K562 (cell line): ENCODE results near the gene SCFD2. TPM values are rescaled to one million over a fixed set of nuclear protein-coding genes. Genes with fewer than 3 reads are reported as not detected.
A peak's percentile ranks its signal among the peaks of the same experiment; 100 is the strongest.

Source experiments
- ARID2 ChIP-seq: fragments of 450-650 bp; IDR thresholded peaks from 2 replicates; pipeline ENCODE4 v1.6.1; 2017; ENCODE audit warnings: antibody characterized with exemption, mild to moderate bottlenecking
- CSDE1 ChIP-seq, 2 experiments: fragments of 450-650 bp; IDR thresholded peaks; 2 replicates each; pipeline ENCODE4 v1.6.1; 2016; ENCODE audit warnings: mild to moderate bottlenecking in 1 of 2
- LARP7 ChIP-seq: fragments of 450-650 bp; IDR thresholded peaks from 2 replicates; pipeline ENCODE4 v1.6.1; 2016
- NR4A1 ChIP-seq, 2 experiments: fragments of 250-450 bp in 1 of 2; fragments of 450-650 bp in 1 of 2; sonication (Bioruptor Pico) in 1 of 2; IDR thresholded peaks; 2 replicates each; pipeline versions ENCODE4 v1.4.0 to v1.6.1; 2016 to 2020; ENCODE audit warnings: mild to moderate bottlenecking in 2 of 2, missing compliant biosample characterization in 1 of 2, missing genetic modification characterization in 1 of 2, moderate library complexity in 1 of 2
- SIX5 ChIP-seq, 2 experiments: IDR thresholded peaks; 2 replicates each; pipeline ENCODE4 v1.6.1; 2011; ENCODE audit warnings: low read length in 2 of 2, borderline replicate concordance in 1 of 2, low read depth in 1 of 2, mild to moderate bottlenecking in 1 of 2, moderate library complexity in 1 of 2; ENCODE audit not compliant: insufficient read depth in 1 of 2
- ZNF668 ChIP-seq: fragments of 250-450 bp; sonication (Bioruptor Pico); IDR thresholded peaks from 2 replicates; pipeline ENCODE4 v1.8.0; 2022; ENCODE audit warnings: mild to moderate bottlenecking, inconsistent platforms
- polyA plus RNA-seq, 8 experiments: library from polyadenylated mRNA; depleted of rRNA in 4 of 8; stranded (reverse) in 5 of 8; unstranded in 3 of 8; fragments of >200 nt; fragmentation: Nextera tagmentation in 2 of 8; fragmentation: Illumina TruSeq in 1 of 8; extraction: Ambion mirVana in 2 of 8; extraction: Trizol in 1 of 8; gene quantifications; 2 replicates each; pipeline versions ENCODE4 v1.2.1 to v1.2.3, GENCODE V29; 2011 to 2014; ENCODE audit warnings: inconsistent platforms in 1 of 8, missing spikeins in 1 of 8
- total RNA-seq, 7 experiments: library from RNA; depleted of rRNA in 6 of 7; stranded (reverse); fragments of >200 nt in 6 of 7; fragmentation: Illumina TruSeq in 2 of 7; extraction: Trizol in 2 of 7; gene quantifications; 2 replicates each; pipeline versions ENCODE4 v1.2.1 to v1.2.3, GENCODE V29; 2011 to 2021; ENCODE audit warnings: low replicate concordance in 1 of 7
- TF ChIP-seq, protein P1 (sequence below), 2 experiments: fragments of 450-650 bp; IDR thresholded peaks; 2 replicates each; pipeline ENCODE4 v1.6.1; 2018; ENCODE audit warnings: mild to moderate bottlenecking in 2 of 2, low read depth in 1 of 2; ENCODE audit not compliant: partially characterized antibody in 2 of 2
- TF ChIP-seq, protein P2 (sequence below), 2 experiments: fragments of 450-650 bp in 1 of 2; sonication (generic) in 1 of 2; formaldehyde crosslinking in 1 of 2; IDR thresholded peaks; 2 replicates each; pipeline versions ENCODE4 v1.7.1 to v1.9.0; 2016 to 2022; ENCODE audit warnings: inconsistent platforms in 1 of 2, mild to moderate bottlenecking in 1 of 2, missing genetic modification reagents in 1 of 2
- TF ChIP-seq, protein P3 (sequence below), 2 experiments: IDR thresholded peaks in 1 of 2; conservative IDR thresholded peaks in 1 of 2; 2 replicates each; pipeline ENCODE4 v1.6.1; 2016; ENCODE audit warnings: low read depth in 2 of 2, mild to moderate bottlenecking in 1 of 2, missing compliant biosample characterization in 1 of 2, missing genetic modification characterization in 1 of 2, moderate library complexity in 1 of 2
- TF ChIP-seq, protein P4 (sequence below): sonication (generic); formaldehyde crosslinking; IDR thresholded peaks from 2 replicates; pipeline ENCODE4 v1.9.0; 2022; ENCODE audit warnings: mild to moderate bottlenecking, missing genetic modification reagents

The SCFD2 gene
- total and polyA plus RNA-seq, 9 of the 15 experiments (the other 6 are each of a cell fraction or from before 2014, with no cell fraction given): 5.7 to 30.3 (median 22.8) TPM

DNA sequence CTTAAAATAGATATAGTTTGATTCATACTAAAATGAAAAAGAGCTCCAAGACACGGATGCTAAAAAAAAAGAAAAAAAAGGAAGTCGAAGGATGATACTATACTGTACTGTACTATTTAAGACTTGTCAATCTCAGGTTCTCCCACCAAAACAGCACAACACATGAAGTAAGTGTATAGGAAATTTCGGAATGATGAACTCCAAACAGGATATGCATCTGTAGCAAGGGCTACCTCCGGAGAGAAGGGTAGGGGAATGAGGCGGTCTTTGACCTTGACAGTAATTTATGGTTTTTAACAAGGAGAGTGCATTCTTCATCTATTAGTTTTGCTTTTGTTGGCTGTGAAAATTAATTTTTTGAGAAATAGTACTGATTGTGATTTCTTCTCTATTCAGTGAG lies 11.0 kb upstream of the SCFD2 start (continued):
- TF ChIP-seq, protein P1, sequence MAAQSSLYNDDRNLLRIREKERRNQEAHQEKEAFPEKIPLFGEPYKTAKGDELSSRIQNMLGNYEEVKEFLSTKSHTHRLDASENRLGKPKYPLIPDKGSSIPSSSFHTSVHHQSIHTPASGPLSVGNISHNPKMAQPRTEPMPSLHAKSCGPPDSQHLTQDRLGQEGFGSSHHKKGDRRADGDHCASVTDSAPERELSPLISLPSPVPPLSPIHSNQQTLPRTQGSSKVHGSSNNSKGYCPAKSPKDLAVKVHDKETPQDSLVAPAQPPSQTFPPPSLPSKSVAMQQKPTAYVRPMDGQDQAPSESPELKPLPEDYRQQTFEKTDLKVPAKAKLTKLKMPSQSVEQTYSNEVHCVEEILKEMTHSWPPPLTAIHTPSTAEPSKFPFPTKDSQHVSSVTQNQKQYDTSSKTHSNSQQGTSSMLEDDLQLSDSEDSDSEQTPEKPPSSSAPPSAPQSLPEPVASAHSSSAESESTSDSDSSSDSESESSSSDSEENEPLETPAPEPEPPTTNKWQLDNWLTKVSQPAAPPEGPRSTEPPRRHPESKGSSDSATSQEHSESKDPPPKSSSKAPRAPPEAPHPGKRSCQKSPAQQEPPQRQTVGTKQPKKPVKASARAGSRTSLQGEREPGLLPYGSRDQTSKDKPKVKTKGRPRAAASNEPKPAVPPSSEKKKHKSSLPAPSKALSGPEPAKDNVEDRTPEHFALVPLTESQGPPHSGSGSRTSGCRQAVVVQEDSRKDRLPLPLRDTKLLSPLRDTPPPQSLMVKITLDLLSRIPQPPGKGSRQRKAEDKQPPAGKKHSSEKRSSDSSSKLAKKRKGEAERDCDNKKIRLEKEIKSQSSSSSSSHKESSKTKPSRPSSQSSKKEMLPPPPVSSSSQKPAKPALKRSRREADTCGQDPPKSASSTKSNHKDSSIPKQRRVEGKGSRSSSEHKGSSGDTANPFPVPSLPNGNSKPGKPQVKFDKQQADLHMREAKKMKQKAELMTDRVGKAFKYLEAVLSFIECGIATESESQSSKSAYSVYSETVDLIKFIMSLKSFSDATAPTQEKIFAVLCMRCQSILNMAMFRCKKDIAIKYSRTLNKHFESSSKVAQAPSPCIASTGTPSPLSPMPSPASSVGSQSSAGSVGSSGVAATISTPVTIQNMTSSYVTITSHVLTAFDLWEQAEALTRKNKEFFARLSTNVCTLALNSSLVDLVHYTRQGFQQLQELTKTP (IDR thresholded peaks at IDR 0.05; ENCODE audit: low read depth in 1 of 2, partially characterized antibody in 2 of 2): peak in 1 of 2 experiments; percentile 27
- TF ChIP-seq, protein P2, sequence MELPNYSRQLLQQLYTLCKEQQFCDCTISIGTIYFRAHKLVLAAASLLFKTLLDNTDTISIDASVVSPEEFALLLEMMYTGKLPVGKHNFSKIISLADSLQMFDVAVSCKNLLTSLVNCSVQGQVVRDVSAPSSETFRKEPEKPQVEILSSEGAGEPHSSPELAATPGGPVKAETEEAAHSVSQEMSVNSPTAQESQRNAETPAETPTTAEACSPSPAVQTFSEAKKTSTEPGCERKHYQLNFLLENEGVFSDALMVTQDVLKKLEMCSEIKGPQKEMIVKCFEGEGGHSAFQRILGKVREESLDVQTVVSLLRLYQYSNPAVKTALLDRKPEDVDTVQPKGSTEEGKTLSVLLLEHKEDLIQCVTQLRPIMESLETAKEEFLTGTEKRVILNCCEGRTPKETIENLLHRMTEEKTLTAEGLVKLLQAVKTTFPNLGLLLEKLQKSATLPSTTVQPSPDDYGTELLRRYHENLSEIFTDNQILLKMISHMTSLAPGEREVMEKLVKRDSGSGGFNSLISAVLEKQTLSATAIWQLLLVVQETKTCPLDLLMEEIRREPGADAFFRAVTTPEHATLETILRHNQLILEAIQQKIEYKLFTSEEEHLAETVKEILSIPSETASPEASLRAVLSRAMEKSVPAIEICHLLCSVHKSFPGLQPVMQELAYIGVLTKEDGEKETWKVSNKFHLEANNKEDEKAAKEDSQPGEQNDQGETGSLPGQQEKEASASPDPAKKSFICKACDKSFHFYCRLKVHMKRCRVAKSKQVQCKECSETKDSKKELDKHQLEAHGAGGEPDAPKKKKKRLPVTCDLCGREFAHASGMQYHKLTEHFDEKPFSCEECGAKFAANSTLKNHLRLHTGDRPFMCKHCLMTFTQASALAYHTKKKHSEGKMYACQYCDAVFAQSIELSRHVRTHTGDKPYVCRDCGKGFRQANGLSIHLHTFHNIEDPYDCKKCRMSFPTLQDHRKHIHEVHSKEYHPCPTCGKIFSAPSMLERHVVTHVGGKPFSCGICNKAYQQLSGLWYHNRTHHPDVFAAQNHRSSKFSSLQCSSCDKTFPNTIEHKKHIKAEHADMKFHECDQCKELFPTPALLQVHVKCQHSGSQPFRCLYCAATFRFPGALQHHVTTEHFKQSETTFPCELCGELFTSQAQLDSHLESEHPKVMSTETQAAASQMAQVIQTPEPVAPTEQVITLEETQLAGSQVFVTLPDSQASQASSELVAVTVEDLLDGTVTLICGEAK (IDR thresholded peaks at IDR 0.05): peak; percentile 39; the same call in 1 of the 2 replicates
- TF ChIP-seq, protein P2 (CRISPR knock-in tag; IDR thresholded peaks at IDR 0.05): no peak
- TF ChIP-seq SIX5 (IDR thresholded peaks at IDR 0.05; ENCODE audit: borderline replicate concordance in 1 of 2, insufficient read depth in 1 of 2, low read depth in 1 of 2, low read length in 2 of 2): no peak
- no peak for TF ChIP-seq ARID2
- TF ChIP-seq, protein P3, sequence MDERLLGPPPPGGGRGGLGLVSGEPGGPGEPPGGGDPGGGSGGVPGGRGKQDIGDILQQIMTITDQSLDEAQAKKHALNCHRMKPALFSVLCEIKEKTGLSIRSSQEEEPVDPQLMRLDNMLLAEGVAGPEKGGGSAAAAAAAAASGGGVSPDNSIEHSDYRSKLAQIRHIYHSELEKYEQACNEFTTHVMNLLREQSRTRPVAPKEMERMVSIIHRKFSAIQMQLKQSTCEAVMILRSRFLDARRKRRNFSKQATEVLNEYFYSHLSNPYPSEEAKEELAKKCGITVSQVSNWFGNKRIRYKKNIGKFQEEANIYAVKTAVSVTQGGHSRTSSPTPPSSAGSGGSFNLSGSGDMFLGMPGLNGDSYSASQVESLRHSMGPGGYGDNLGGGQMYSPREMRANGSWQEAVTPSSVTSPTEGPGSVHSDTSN (CRISPR knock-in tag; IDR thresholded peaks at IDR 0.05; ENCODE audit: low read depth): no peak
- TF ChIP-seq, protein P3 (tag; conservative IDR thresholded peaks at IDR 0.05; ENCODE audit: low read depth): peak; percentile 55
- TF ChIP-seq, protein P4, sequence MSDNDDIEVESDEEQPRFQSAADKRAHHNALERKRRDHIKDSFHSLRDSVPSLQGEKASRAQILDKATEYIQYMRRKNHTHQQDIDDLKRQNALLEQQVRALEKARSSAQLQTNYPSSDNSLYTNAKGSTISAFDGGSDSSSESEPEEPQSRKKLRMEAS: no peak
- no peak for TF ChIP-seq NR4A1 (CRISPR knock-in tag; IDR thresholded peaks at IDR 0.05)
- no peak for TF ChIP-seq NR4A1 (tag; IDR thresholded peaks at IDR 0.05)
- peak in 1 of 2 experiments; percentile 33; a peak in 1 of 4 replicates for TF ChIP-seq CSDE1 (IDR thresholded peaks at IDR 0.05)
- TF ChIP-seq LARP7: no peak
- no peak for TF ChIP-seq ZNF668 (CRISPR knock-in tag)
